Measurements from ENCODE around the gene CHMP6.

CHMP6 gene

GRCh38 chr17:81046770-81047359 is 55.2 kb downstream of the CHMP6 start:
- TF ChIP-seq CTCF (IDR thresholded peaks at IDR 0.05; ENCODE audit: extremely low read depth, missing control alignments) = no peak
- no peak for DNase-seq (ENCODE audit: low spot score)

- TF ChIP-seq CTCF (IDR thresholded peaks at IDR 0.05; ENCODE audit: extremely low read depth, missing control alignments) = no peak
- no peak for DNase-seq (ENCODE audit: low spot score)
These were observed 57.3 kb downstream of the CHMP6 start for GRCh38 chr17:81048827-81049371.

GRCh38 chr17:81049372-81049911 is 57.8 kb downstream of the CHMP6 start:
- no peak for TF ChIP-seq CTCF (IDR thresholded peaks at IDR 0.05; ENCODE audit: extremely low read depth, missing control alignments)
- no peak for DNase-seq (ENCODE audit: low spot score)

Measured in GM20000 (cell line).